HG03520 (cell line): ENCODE data around the gene POU1F1.
A peak's percentile ranks its signal among the peaks of the same experiment; 100 is the strongest.
"Not testable (repeated sequence)": the region's sequence is repeated elsewhere in the genome, so short reads cannot be mapped to it uniquely, and the experiment has no call there.

ENCODE experiments used
- ATAC-seq: cut with Tn5 transposase; IDR thresholded peaks from one replicate; pipeline ENCODE4 v1.9.1; 2021; ENCODE audit warnings: mild to moderate bottlenecking, moderate library complexity; ENCODE audit not compliant: unreplicated experiment

Gene POU1F1, protein sequence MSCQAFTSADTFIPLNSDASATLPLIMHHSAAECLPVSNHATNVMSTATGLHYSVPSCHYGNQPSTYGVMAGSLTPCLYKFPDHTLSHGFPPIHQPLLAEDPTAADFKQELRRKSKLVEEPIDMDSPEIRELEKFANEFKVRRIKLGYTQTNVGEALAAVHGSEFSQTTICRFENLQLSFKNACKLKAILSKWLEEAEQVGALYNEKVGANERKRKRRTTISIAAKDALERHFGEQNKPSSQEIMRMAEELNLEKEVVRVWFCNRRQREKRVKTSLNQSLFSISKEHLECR

DNA sequence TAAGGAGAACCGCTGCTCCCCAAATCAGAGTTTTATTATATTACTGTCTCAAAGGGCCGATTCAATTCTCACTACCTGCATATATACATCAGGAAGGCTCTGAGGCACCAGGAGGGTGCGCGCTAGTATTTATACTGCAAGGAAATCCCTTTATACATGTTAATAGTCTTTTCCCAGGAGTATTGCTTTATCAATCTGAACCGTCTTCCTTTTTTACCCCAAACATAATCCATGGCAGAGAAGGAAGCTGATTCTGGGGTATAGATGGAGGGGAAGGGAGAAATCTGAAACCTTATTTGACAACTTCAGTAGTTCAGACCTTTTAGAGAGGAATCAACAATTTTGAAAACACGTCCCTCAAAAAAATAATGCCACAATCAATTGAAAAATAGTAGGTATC is at the start of gene POU1F1:
TSS of gene POU1F1 (minus strand) at position 101 of the 400 bp plus-strand sequence. CDS start 122 bp downstream, outside the sequence.
- ATAC-seq: no peak

DNA sequence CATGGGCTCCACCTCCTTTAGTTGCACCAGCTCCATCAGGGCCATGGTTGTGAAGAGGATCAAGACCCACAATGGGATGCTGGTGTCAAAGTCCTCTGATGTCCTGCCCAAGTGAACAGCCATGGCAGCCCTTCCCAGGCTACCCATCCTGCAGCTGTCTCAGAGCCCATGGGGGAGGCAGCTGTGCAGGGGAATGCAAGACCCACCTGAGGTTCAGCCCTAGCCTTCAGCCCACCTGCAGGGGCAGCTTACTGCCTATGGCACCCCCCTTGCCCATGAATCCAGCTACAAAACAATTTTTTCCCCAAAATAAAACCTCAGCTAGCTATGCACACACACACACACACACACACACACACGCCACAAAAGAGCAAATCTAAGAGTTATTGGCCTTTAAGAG is 48.2 kb upstream of the POU1F1 start:
- no peak for ATAC-seq

DNA sequence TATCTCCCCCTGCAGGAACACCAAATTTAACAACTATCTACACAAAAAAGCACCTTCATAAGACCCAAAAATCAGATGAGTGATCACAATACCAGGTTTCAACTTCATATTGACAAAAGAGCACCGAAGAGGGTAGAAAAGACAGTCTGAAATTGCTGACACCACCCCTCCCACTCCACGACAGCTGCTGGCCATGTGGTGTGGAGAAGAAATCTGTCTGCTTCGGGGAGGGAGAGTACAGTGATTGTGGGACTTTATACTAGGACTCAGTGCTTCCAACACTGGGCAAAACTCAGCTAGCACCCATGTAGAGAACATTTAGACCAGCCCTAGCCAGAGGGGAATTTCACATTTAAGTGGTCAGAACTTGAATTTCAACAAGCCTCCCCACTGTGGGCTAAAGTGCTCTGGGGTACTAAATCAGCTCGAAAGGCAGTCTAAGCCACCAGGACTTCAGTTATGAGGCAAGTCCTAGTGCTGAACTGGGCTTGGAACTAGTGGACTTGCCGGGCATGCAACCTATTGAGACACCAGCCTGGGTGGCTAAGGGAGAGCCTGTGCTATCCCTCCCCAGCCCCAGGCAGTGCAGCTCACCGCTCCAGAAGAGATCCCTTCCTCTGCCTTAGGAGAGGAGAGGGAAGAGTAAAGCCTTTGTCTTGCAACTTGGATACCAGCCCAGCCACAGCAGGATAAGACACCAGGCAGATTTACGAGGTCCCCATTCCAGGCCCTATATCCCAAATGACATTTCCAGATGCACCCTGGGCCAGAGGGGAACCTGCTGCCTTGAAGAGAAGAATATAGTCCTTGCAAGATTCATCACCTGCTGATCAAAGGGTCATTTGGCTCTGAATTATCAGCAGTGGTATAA is 44.6 kb upstream of the POU1F1 start:
- no peak for ATAC-seq

DNA sequence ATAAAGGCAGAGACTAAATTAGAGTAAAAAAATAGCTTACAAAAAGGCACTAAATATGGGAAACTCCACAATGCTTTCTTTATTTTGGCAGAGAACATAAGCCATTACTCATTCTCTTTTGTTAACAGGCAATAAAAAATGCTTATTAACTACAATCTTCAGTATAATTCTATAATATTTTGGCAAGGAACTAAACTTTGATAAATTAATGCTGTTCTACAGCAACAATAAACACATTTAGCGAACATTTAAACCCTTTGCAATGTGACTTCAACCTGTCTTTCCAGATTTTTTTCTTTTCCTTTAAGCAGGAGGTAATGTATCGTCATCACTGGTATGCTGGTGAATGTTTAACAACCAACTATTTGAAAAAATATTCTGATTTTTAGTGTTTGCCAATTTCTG is 42.2 kb upstream of the POU1F1 start:
- no peak for ATAC-seq

DNA sequence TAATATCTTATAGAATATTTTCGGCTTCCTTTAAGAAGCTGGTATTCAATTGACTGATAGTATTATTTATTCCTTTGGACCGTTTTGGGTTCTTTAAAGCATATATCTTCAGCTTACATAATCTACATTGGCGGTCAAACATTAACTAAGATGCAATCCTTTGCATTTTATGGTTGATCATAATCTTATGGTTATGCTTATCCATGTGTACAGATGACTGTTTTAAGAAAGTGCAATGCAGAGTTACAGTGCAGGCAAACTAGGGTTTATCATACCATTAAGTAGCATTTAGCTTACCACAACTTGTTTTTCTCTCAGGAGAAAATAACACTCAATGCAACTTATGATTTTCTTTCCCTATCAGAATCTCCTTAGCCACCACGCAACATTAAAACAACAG is 41.4 kb upstream of the POU1F1 start:
- no peak for ATAC-seq

DNA sequence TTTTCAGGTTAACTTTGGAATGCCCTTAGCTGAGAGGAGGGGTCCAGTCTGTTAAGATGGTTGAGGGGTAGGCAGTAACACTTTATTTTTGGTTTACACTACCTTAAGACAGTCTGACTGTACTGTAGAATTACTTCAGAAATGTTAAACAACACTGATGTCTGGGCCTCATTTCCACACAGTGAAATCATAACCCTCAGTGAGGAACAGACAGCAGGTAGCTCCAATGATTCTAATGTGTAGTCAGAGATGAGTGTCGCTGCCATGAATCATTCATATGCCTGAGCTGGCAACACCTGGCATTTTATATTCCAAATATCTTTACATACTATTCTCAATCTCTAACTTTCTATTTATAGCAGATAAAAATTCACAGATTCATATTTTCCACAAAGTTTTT is 37.3 kb upstream of the POU1F1 start:
- no peak for ATAC-seq

DNA sequence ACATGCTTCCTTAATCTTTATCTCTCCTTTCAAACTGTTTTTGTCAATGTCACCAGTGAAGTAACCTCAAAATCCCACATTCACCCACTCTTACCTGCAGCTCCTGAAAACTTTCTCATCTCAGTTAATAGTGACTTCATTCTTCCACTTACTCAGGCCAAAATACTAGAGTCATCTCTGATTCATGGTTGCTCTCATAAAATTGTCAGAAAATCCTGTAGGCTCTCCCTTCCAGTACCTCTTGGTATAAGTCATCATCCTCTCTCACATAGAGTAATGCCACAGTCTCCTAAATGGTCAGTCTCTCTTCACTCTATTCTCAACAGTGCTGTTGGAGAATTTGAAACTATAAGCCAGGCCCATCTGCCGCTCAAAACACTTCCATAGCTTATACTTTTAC is 34.9 kb upstream of the POU1F1 start:
- ATAC-seq: no peak

DNA sequence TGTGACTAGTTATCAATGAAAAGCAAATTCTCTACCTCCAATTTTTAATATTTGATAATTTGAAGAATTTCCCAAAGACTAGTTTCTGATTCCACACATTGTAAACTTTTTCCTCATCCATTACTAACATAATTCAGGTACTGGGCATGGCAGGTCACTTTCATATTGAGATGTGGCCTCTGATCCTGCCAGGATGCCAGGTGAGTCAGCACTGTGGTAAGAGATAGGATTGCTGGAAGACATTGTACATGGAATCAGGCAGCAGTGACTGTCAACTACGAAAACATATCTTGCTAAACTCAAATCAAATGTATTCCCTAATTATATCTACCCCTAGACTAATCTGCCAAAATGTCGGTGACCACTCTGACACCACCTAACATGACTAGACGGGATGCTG is 33.2 kb upstream of the POU1F1 start:
- no peak for ATAC-seq

DNA sequence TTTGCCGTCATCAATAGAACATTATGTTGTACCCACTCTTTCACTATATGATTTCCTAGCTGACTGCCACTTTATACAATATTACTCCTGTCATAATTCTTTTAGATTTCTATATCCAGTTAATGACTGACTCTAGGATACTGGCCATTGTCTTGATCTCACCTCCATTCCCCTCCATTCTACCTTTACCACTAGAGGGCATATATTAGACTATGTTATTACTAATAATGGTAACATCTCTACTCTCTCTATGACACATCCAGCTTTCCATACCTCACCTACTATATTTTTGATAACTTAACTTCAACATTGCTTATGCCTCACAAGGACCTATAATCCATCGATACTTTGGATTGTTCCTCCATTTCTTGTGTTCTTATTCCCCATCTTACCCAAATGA is 31.4 kb upstream of the POU1F1 start:
- peak; percentile 93 for ATAC-seq

DNA sequence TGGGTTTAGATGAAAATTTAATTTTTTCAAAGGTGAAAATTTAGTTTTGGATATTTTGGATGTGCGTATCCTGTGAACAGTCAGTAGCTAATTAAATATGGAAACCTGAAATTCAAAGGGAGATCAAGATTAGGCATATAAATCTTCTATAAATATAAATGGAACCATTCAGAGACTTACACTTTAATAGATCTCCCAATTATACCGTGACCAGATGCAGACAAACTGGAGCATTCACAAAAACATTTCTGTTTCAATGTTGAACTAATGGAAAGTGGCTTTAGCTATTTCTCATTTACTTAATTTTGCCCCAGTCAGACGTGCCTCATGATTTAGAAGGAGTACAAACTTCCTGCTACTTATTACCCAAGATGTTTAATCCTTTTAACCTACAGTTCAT is 29.1 kb upstream of the POU1F1 start:
- ATAC-seq: no peak

DNA sequence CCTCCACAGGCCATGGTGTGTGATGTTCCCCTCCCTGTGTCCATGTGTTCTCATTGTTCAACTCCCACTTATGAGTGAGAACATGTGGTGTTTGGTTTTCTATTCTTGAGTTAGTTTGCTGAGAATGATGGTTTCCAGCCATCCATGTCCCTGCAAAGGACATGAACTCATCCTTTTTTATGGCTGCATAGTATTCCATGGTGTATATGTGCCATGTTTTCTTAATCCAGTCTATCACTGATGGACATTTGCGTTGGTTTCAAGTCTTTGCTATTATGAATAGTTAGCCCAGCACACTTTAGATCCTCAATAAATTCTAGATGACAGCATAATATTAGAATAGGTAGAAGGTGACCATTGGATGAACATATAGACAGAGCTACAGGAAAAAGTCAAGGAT is 28.6 kb upstream of the POU1F1 start:
- ATAC-seq: not testable (repeated sequence)

DNA sequence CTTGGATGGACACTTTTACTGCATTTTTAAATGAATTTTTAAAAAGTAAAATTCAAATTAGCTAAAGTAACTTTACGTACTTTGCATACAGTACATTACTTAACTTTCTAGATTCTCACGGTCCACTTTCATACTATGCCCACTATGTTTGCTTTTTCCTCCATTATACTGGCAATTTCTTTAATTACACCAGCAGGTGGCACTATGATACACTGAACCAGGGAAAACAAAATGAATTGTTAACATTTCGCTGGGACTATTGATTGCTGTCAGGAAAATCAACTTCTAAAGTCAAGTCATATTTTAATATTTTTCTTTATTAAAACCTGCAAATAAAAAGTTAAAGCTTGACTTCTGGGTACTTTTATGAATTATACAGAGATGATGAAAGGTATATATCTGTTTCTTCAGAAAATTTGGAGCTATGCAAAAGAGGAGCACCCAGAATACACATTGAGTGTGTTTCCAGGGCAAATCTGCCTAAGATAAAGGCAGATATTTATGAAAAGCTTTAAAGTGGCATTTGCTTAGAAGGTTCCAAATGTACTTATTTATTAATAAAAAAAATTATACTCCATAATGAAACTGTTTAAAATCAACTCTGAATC is 21.8 kb upstream of the POU1F1 start:
- peak; percentile 91 for ATAC-seq

DNA sequence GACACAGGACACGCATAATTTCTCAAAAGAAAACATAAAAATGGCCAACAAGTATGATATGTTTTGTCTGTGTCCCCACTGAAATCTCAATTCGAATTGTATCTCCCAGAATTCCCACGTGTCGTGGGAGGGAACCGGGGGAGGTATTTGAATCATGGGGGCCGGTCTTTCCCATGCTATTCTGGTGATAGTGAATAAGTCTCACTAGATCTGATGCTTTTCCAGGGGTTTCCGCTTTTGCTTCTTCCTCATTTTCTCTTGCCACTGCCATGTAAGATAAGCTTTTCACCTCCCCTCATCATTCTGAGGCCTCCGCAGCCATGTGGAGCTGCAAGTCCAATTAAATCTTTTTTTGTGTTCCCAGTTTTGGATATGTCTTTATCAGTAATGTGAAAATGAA is 12.1 kb upstream of the POU1F1 start:
- ATAC-seq: no peak

DNA sequence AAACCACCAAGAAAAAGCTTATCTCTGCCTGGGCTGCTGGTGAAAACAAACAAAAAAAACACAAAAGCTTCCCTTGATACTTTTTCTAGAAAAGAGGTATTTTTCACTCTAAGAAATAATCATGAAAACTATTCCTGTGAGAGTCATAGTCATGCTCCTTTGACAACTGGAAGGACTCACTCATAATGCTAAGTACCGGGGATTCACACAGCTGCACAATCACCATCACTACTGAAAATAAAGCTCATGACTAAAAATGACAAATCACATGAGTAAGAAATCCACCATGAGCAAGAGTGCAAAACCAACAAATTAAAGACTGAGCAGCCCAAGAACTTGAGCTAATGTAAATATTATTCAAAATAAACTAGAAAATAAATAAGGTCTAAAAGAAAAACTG is 10.6 kb upstream of the POU1F1 start:
- peak; percentile 74 for ATAC-seq

DNA sequence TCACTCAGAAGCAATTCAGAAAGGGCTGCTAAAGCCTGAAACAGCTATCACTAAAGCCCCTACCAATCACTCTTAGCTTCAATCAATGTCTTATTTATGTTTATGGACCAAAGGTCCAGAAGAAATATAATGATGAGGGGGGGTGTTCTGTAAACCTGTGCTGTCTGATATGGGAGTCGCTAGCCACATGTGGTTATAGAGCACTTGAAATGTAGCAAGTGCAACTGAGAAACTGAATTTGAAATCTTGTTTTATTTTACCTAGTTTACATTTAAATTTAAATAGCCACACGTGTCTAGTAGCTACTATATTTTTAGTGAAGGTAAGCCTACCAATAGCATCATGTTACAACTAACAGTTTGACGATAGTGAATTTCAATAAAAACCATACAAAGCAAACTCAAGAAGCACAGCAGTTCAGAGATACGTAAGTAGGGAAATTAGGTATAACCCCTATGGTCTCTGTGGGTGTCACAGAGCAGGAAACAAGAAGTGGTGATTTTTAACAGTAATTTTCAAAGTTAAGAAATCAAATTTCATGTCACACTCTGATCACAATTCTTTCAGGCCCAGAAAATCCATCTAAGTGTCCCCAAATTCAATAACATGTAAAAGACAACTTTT is 3.6 kb downstream of the POU1F1 start:
- ATAC-seq: peak; percentile 83

DNA sequence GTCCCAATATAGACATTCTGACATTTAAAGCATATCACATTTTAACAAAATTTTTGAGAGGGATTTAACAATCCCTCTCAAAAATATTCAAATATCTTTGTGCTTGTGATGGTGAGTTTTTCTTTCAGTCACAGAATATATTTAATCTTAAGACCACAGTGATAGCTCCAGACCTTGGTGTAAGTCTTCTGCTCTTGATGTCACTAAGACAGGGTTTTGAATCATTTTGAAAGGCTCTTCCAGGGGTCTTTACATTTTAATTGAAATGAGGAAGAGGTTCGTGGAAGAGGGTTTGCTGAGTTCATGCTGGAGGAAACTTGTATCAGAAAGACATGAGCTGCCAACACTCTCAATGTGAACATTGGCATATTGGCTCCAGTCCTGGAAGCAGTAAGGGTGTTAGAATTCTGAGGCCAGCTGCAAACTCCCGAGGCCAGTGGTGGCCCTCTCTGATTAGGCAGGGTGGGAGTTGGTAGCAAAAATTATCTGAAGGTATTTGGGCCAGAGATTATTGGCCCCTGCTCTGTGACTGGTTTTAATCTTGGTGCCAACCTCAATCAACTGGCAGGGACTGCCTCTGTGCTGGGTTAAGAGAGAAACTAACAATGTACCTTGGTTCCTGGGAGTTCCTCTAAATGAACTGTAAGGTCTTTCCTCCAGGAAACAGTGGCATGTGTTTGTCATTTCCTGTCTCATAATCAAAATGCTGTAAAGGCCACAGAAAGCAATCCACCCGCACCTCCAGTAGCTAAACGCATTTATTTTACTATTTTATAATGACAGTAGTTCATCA is 5.3 kb downstream of the POU1F1 start:
- ATAC-seq: no peak

DNA sequence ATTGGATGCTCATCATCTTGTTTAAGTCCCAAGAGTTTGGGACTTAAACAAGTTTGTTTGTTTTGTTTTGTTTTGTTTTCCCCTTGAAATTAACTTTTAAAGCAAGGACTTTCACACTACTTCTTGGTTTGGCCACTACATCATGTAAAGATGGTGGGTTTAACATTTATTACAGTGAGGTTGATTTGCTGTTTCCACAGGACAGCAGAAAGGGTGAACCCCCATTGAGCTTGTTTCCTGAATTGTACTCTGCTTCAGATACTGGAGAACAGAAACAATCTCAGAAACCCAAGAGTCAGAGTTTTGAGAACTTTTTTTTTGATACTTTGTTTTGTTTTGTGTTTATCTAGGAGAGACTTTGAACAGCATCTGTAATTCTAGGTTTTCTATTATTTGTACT is 6.7 kb downstream of the POU1F1 start:
- ATAC-seq: no peak

DNA sequence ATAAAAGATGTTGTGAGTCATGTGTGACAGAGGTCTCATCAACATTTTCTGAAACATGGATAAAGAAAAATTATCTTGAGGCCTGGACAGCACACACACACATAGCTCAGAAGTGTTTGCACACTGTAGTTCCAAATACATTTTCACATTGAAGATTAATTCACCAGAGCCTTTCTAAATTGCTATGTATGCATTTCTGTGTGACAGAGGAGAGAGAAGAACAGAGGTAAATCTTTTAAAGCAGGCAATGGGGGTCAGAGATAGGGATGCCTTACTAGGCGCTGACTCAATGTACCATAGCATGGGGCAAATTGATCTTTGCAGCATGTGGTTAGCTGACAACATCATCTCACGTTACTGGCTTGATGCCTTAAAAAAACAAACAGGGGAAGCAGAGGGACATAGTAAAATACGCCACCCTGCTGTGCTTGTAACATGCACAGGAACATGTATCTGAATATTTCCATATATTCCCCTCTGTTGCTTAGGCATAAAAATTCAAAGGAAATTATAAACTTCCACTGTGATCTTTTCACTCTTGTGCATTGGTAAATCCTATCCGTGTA is 7.7 kb downstream of the POU1F1 start:
- ATAC-seq: no peak

DNA sequence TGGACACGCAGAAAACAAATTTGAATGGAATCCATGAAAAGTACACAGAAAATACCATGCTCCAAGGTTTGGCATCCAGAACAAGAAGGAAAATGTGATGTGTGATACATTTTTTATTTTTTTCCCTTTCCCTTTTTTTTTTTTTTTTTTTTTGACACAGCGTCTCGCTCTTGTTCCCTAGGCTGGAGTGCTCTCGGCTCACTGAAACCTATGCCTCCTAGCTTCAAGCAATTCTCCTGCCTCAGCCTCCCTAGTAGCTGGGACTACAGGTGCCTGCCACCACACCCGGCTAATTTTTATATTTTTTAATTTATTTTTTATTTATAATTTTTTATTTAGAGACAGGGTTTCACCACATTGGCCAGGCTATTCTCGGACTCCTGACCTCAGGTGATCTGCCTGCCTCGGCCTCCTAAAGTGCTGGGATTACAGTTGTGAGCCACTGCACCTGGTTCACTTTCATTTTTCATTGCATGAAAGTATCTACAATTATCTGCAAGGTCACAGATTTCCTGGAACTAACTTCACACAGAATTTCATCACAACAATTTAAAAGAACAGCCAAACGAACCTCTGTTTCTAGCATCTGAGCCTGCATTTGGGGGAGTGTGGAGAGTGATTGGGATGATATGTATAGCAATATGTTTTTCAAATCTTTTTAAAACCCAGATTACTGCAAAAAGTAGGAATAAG is 8.3 kb downstream of the POU1F1 start:
- ATAC-seq: no peak

DNA sequence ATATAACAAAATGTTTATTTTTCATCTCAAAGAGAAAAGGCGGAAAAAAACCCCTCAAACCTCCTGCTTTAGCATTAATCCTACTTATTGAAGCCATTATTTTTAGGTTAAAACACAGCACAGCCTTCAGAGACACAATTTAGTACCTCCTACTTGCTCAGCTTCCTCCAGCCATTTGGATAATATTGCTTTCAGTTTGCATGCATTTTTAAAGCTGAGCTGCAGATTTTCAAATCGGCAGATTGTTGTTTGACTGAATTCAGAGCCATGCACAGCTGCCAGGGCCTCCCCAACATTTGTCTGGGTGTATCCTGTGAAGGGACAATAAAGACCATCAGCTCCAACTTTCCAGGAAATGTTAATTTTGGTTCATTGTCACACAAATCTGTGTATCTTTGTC is 14.5 kb downstream of the POU1F1 start:
- ATAC-seq: no peak
